HEK293 (cell line): ENCODE measurements around the gene CACNG3.
A peak's percentile ranks its signal among the peaks of the same experiment; 100 is the strongest.
"Not testable (repeated sequence)": the region's sequence is repeated elsewhere in the genome, so short reads cannot be mapped to it uniquely, and the experiment has no call there.

Experiments used
- CTCF ChIA-PET: fragments of 350-600 bp; formaldehyde crosslinking; extraction: SDS; loops from one replicate; lab custom pipeline; 2021; ENCODE audit warnings: antibody characterized with exemption; lab: Yijun Ruan, JAX
- POLR2A ChIA-PET: fragments of 300-600 bp; formaldehyde crosslinking; extraction: SDS; loops from one replicate; lab custom pipeline; 2020; ENCODE audit warnings: antibody characterized with exemption, inconsistent platforms; lab: Yijun Ruan, JAX
- H3K27ac ChIP-seq: fragments of 200-500 bp; sonication (Bioruptor generic); 2 replicates; pipeline ENCODE4 v1.5.1; 2014; ENCODE audit warnings: low read depth, low read length, control low read depth, inconsistent platforms; ENCODE audit errors: extremely low read depth
- H3K36me3 ChIP-seq, 2 experiments: fragments of 200-500 bp in 1 of 2; sonication (Bioruptor generic) in 1 of 2; 1 replicate in 1 of 2; 2 replicates in 1 of 2; pipeline ENCODE4 v1.5.1; 2014 to 2017; ENCODE audit warnings: inconsistent platforms in 2 of 2, low read length in 2 of 2; ENCODE audit not compliant: control insufficient read depth in 2 of 2, insufficient read depth in 1 of 2
- H3K4me1 ChIP-seq: fragments of 200-500 bp; sonication (Bioruptor generic); 2 replicates; pipeline ENCODE4 v1.5.1; 2014; ENCODE audit warnings: mild to moderate bottlenecking, low read length, inconsistent platforms; ENCODE audit not compliant: control insufficient read depth, insufficient read depth
- H3K4me3 ChIP-seq: 2 replicates; pipeline ENCODE4 v1.5.1; 2011; ENCODE audit warnings: low read depth, mild to moderate bottlenecking, control low read depth, low read length, moderate library complexity
- H3K9me3 ChIP-seq: fragments of 200-500 bp; sonication (Bioruptor generic); 2 replicates; pipeline ENCODE4 v1.5.1; 2014; ENCODE audit warnings: low read depth, low read length, inconsistent platforms; ENCODE audit not compliant: control insufficient read depth, insufficient read depth
- FEZF1 ChIP-seq: fragments of 450-650 bp; formaldehyde crosslinking; IDR thresholded peaks from 2 replicates; pipeline ENCODE4 v1.5.1; 2016; ENCODE audit warnings: missing biosample characterization, missing genetic modification characterization
- GFI1B ChIP-seq: fragments of 450-650 bp; formaldehyde crosslinking; IDR thresholded peaks from 2 replicates; pipeline ENCODE4 v1.5.1; 2016; ENCODE audit warnings: missing biosample characterization, missing genetic modification characterization
- GLIS1 ChIP-seq: fragments of 450-650 bp; formaldehyde crosslinking; IDR thresholded peaks from 2 replicates; pipeline ENCODE4 v1.5.1; 2016; ENCODE audit warnings: missing biosample characterization, missing genetic modification characterization
- HOXC10 ChIP-seq: sonication (generic); formaldehyde crosslinking; IDR thresholded peaks from 2 replicates; pipeline ENCODE4 v1.8.1; 2023; ENCODE audit warnings: mild to moderate bottlenecking, missing genetic modification reagents
- RBAK ChIP-seq: fragments of 450-650 bp; formaldehyde crosslinking; IDR thresholded peaks from 2 replicates; pipeline ENCODE4 v1.5.1; 2016; ENCODE audit warnings: missing biosample characterization, missing genetic modification characterization
- REST ChIP-seq: fragments of 450-650 bp; formaldehyde crosslinking; IDR thresholded peaks from 2 replicates; pipeline ENCODE4 v1.5.1; 2016; ENCODE audit warnings: missing biosample characterization, missing genetic modification characterization
- SCRT2 ChIP-seq: fragments of 450-650 bp; formaldehyde crosslinking; IDR thresholded peaks from 2 replicates; pipeline ENCODE4 v1.5.1; 2016; ENCODE audit warnings: missing biosample characterization, missing genetic modification characterization
- ZBTB21 ChIP-seq: fragments of 450-650 bp; formaldehyde crosslinking; IDR thresholded peaks from 2 replicates; pipeline ENCODE4 v1.5.1; 2017; ENCODE audit warnings: missing biosample characterization, missing genetic modification characterization
- ZEB2 ChIP-seq: fragments of 450-650 bp; formaldehyde crosslinking; IDR thresholded peaks from 2 replicates; pipeline ENCODE4 v1.5.1; 2016; ENCODE audit warnings: missing biosample characterization, missing genetic modification characterization
- ZNF211 ChIP-seq: fragments of 450-650 bp; formaldehyde crosslinking; IDR thresholded peaks from 2 replicates; pipeline ENCODE4 v1.5.1; 2016; ENCODE audit warnings: low read depth, missing biosample characterization, missing genetic modification characterization
- ZNF214 ChIP-seq: fragments of 450-650 bp; formaldehyde crosslinking; IDR thresholded peaks from 2 replicates; pipeline ENCODE4 v1.5.1; 2017; ENCODE audit warnings: missing biosample characterization, mild to moderate bottlenecking, missing genetic modification characterization, borderline replicate concordance
- ZNF223 ChIP-seq: fragments of 450-650 bp; formaldehyde crosslinking; IDR thresholded peaks from 2 replicates; pipeline ENCODE4 v1.5.1; 2016; ENCODE audit warnings: missing biosample characterization, missing genetic modification characterization
- ZNF23 ChIP-seq: fragments of 450-650 bp; formaldehyde crosslinking; IDR thresholded peaks from 2 replicates; pipeline ENCODE4 v1.5.1; 2016; ENCODE audit warnings: missing biosample characterization, missing genetic modification characterization, borderline replicate concordance
- ZNF248 ChIP-seq: fragments of 450-650 bp; formaldehyde crosslinking; IDR thresholded peaks from 2 replicates; pipeline ENCODE4 v1.5.1; 2017; ENCODE audit warnings: missing biosample characterization, missing genetic modification characterization
- ZNF280C ChIP-seq: fragments of 450-650 bp; formaldehyde crosslinking; IDR thresholded peaks from 2 replicates; pipeline ENCODE4 v1.5.1; 2016; ENCODE audit warnings: missing biosample characterization, missing genetic modification characterization
- ZNF350 ChIP-seq: fragments of 450-650 bp; formaldehyde crosslinking; IDR thresholded peaks from 2 replicates; pipeline ENCODE4 v1.5.0; 2017; ENCODE audit warnings: missing biosample characterization, mild to moderate bottlenecking, missing genetic modification characterization
- ZNF366 ChIP-seq: fragments of 450-650 bp; formaldehyde crosslinking; conservative IDR thresholded peaks from 2 replicates; pipeline ENCODE4 v1.5.1; 2016; ENCODE audit warnings: missing biosample characterization, missing genetic modification characterization
- ZNF549 ChIP-seq: fragments of 450-650 bp; IDR thresholded peaks from 2 replicates; pipeline ENCODE4 v1.5.1; 2018; ENCODE audit warnings: missing biosample characterization, missing genetic modification characterization, mild to moderate bottlenecking, inconsistent platforms, moderate library complexity
- ZNF621 ChIP-seq: fragments of 450-650 bp; formaldehyde crosslinking; IDR thresholded peaks from 2 replicates; pipeline ENCODE4 v1.5.1; 2017; ENCODE audit warnings: missing biosample characterization, missing genetic modification characterization
- ZNF837 ChIP-seq: fragments of 450-650 bp; formaldehyde crosslinking; IDR thresholded peaks from 2 replicates; pipeline ENCODE4 v1.5.1; 2016; ENCODE audit warnings: missing biosample characterization, missing genetic modification characterization
- TF ChIP-seq, protein P1 (sequence below): fragments of 450-650 bp; formaldehyde crosslinking; optimal IDR thresholded peaks from 2 replicates; pipeline ENCODE3; 2016; ENCODE audit warnings: missing biosample characterization, mild to moderate bottlenecking, missing genetic modification characterization
- TF ChIP-seq, protein P2 (sequence below): fragments of 450-650 bp; formaldehyde crosslinking; IDR thresholded peaks from 2 replicates; pipeline ENCODE4 v1.5.1; 2016; ENCODE audit warnings: missing biosample characterization, missing genetic modification characterization
- TF ChIP-seq, protein P3 (sequence below): fragments of 450-650 bp; formaldehyde crosslinking; IDR thresholded peaks from 2 replicates; pipeline ENCODE4 v1.5.1; 2016; ENCODE audit warnings: missing biosample characterization, missing genetic modification characterization

CACNG3 gene

GRCh38 chr16:24337013-24337412 is 80.9 kb downstream of the CACNG3 start (continued):
- no peak for TF ChIP-seq ZNF280C (tag by site-specific recombination)

DNA sequence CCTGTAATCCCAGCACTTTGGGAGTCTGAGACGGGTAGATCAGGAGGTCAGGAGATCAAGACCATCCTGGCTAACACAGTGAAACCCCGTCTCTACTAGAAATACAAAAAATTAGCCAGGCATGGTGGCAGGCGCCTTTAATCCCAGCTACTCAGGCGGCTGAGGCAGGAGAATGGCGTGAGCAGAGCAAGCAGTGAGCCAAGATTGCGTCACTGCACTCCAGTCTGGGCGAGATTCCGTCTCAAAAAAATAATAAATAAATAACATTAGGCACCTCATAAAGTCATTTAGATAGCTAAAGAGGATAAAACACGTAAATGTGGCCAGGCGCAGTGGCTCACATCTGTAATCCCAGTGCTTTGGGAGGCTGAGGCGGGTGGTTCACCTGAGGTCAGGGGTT is 87.7 kb downstream of the CACNG3 start:
- H3K9me3 ChIP-seq, H3K27ac ChIP-seq, H3K4me1 ChIP-seq, H3K36me3 ChIP-seq, POLR2A ChIA-PET, H3K4me3 ChIP-seq: not testable (repeated sequence)
- CTCF ChIA-PET: interaction anchor here (0.7 kb wide), 1 partner anchor 9 kb away, joined by 3 read pairs; no protein-coding TSS in a partner anchor

GRCh38 chr16:24344784-24345183 is 88.6 kb downstream of the CACNG3 start:
- H3K4me3 ChIP-seq: no peak overlapping the region
- peaks cover 4% of the 10 kb centered on the region; the same call in 1 of the 2 replicates for H3K4me1 ChIP-seq
- no peaks in the 10 kb centered on the region for H3K36me3 ChIP-seq
- CTCF ChIA-PET: no interaction called here
- POLR2A ChIA-PET: no interaction called here
- H3K9me3 ChIP-seq: no peaks in the 10 kb centered on the region
- no peak overlapping the region for H3K27ac ChIP-seq
- TF ChIP-seq ZNF621 (tag by site-specific recombination): no peak
- no peak for TF ChIP-seq SCRT2 (tag by site-specific recombination)
- no peak for TF ChIP-seq ZNF23 (tag by site-specific recombination)
- 0 out of 2 replicates have a peak, but pooled peaks have one; percentile 42 for TF ChIP-seq GFI1B (tag by site-specific recombination)
- TF ChIP-seq GLIS1 (tag by site-specific recombination): 0 out of 2 replicates have a peak, but pooled peaks have one; percentile 35
- TF ChIP-seq ZBTB21 (tag by site-specific recombination): peak; percentile 37; the same call in 1 of the 2 replicates
- TF ChIP-seq REST (tag by site-specific recombination): no peak
- no peak for TF ChIP-seq ZNF837 (tag by site-specific recombination)
- TF ChIP-seq RBAK (tag by site-specific recombination): no peak
- TF ChIP-seq ZNF223 (tag by site-specific recombination): no peak
- TF ChIP-seq ZNF350 (tag by site-specific recombination): no peak
- no peak for TF ChIP-seq ZNF211 (tag by site-specific recombination)
- TF ChIP-seq HOXC10 (CRISPR knock-in tag): no peak
- TF ChIP-seq ZNF549 (tag by site-specific recombination): no peak
- TF ChIP-seq, protein P1, sequence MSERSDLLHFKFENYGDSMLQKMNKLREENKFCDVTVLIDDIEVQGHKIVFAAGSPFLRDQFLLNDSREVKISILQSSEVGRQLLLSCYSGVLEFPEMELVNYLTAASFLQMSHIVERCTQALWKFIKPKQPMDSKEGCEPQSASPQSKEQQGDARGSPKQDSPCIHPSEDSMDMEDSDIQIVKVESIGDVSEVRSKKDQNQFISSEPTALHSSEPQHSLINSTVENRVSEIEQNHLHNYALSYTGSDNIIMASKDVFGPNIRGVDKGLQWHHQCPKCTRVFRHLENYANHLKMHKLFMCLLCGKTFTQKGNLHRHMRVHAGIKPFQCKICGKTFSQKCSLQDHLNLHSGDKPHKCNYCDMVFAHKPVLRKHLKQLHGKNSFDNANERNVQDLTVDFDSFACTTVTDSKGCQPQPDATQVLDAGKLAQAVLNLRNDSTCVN (tag by site-specific recombination): no peak
- 0 out of 2 replicates have a peak, but pooled peaks have one; percentile 36 for TF ChIP-seq FEZF1 (tag by site-specific recombination)
- no peak for TF ChIP-seq ZNF214 (tag by site-specific recombination)
- TF ChIP-seq, protein P2, sequence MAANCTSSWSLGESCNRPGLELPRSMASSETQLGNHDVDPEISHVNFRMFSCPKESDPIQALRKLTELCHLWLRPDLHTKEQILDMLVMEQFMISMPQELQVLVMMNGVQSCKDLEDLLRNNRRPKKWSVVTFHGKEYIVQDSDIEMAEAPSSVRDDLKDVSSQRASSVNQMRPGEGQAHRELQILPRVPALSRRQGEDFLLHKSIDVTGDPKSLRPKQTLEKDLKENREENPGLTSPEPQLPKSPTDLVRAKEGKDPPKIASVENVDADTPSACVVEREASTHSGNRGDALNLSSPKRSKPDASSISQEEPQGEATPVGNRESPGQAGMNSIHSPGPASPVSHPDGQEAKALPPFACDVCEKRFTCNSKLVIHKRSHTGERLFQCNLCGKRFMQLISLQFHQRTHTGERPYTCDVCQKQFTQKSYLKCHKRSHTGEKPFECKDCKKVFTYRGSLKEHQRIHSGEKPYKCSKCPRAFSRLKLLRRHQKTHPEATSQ (tag by site-specific recombination): no peak
- TF ChIP-seq ZNF248: no peak
- TF ChIP-seq, protein P3, sequence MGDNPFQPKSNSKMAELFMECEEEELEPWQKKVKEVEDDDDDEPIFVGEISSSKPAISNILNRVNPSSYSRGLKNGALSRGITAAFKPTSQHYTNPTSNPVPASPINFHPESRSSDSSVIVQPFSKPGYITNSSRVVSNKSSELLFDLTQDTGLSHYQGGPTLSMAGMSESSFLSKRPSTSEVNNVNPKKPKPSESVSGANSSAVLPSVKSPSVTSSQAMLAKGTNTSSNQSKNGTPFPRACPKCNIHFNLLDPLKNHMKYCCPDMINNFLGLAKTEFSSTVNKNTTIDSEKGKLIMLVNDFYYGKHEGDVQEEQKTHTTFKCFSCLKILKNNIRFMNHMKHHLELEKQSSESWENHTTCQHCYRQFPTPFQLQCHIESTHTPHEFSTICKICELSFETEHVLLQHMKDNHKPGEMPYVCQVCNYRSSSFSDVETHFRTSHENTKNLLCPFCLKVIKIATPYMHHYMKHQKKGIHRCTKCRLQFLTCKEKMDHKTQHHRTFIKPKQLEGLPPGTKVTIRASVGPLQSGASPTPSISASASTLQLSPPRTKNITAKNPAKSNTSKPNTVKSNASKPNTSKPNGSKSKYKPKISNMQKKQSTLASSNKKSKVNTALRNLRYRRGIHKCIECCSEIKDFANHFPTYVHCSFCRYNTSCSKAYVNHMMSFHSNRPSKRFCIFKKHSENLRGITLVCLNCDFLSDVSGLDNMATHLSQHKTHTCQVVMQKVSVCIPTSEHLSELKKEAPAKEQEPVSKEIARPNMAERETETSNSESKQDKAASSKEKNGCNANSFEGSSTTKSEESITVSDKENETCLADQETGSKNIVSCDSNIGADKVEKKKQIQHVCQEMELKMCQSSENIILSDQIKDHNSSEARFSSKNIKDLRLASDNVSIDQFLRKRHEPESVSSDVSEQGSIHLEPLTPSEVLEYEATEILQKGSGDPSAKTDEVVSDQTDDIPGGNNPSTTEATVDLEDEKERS (tag by site-specific recombination): no peak
- TF ChIP-seq ZEB2 (tag by site-specific recombination): no peak
- peak; percentile 56 for TF ChIP-seq ZNF366 (tag by site-specific recombination)
